K562 (cell line): Measurements from ENCODE around the gene SEC61A1. TPM values are rescaled to one million over a fixed set of nuclear protein-coding genes. Genes with fewer than 3 reads are reported as not detected.

ENCODE experiments used
- CBFA2T3 ChIP-seq: fragments of 450-650 bp; IDR thresholded peaks from 2 replicates; pipeline ENCODE4 v1.6.1; 2017
- CREBBP ChIP-seq: IDR thresholded peaks from one replicate; pipeline ENCODE4 v1.6.1; 2012; ENCODE audit warnings: low read depth, mild to moderate bottlenecking, control low read depth, inconsistent platforms, low read length
- ESRRB ChIP-seq: fragments of 250-450 bp; sonication (Bioruptor Pico); IDR thresholded peaks from 2 replicates; pipeline ENCODE4 v1.5.0; 2020; ENCODE audit warnings: mild to moderate bottlenecking, moderate library complexity, borderline replicate concordance
- HOXB6 ChIP-seq: fragments of 250-450 bp; sonication (Bioruptor Pico); IDR thresholded peaks from 2 replicates; pipeline ENCODE4 v1.5.1; 2022; ENCODE audit warnings: mild to moderate bottlenecking, borderline replicate concordance
- LEF1 ChIP-seq: fragments of 450-650 bp; IDR thresholded peaks from 2 replicates; pipeline ENCODE4 v1.6.1; 2016; ENCODE audit warnings: mild to moderate bottlenecking
- NONO ChIP-seq, 2 experiments: fragments of 200-400 bp in 1 of 2; fragments of 450-650 bp in 1 of 2; formaldehyde crosslinking in 1 of 2; IDR thresholded peaks; 2 replicates each; pipeline ENCODE4 v1.6.1; 2017; ENCODE audit warnings: low read depth in 2 of 2, mild to moderate bottlenecking in 2 of 2, moderate library complexity in 2 of 2, low read length in 1 of 2
- NR3C1 ChIP-seq: sonication (generic); formaldehyde crosslinking; IDR thresholded peaks from 2 replicates; pipeline ENCODE4 v1.8.1; 2022; ENCODE audit warnings: missing genetic modification reagents
- PRPF4 ChIP-seq: fragments of 200-400 bp; formaldehyde crosslinking; IDR thresholded peaks from one replicate; pipeline ENCODE4 v1.6.1; 2017; ENCODE audit warnings: low read length, low read depth, mild to moderate bottlenecking; ENCODE audit not compliant: insufficient read depth, poor library complexity, severe bottlenecking
- RBM25 ChIP-seq: fragments of 200-400 bp; formaldehyde crosslinking; IDR thresholded peaks from 2 replicates; pipeline ENCODE4 v1.6.1; 2018; ENCODE audit warnings: low read length, low read depth, moderate library complexity; ENCODE audit not compliant: severe bottlenecking
- SNAPC5 ChIP-seq: fragments of 250-450 bp; sonication (Bioruptor Pico); IDR thresholded peaks from 2 replicates; pipeline ENCODE4 v1.8.0; 2021; ENCODE audit warnings: moderate library complexity, mild to moderate bottlenecking, inconsistent platforms
- SUPT5H ChIP-seq: fragments of 450-650 bp; IDR thresholded peaks from 2 replicates; pipeline ENCODE4 v1.6.1; 2016
- TEAD4 ChIP-seq, 2 experiments: sonication (generic) in 1 of 2; formaldehyde crosslinking in 1 of 2; IDR thresholded peaks; 2 replicates each; pipeline versions ENCODE4 v1.6.1 to v1.8.0; 2012 to 2022; ENCODE audit warnings: borderline replicate concordance in 1 of 2, inconsistent platforms in 1 of 2, low read length in 1 of 2, mild to moderate bottlenecking in 1 of 2, missing genetic modification reagents in 1 of 2
- U2AF2 ChIP-seq: fragments of 200-400 bp; formaldehyde crosslinking; optimal IDR thresholded peaks from 2 replicates; pipeline ENCODE3; 2017; ENCODE audit warnings: low read depth, mild to moderate bottlenecking, low read length
- YY1 ChIP-seq, 3 experiments: IDR thresholded peaks; 2 replicates each; pipeline ENCODE4 v1.6.1; 2011; ENCODE audit warnings: low read length in 2 of 3, mild to moderate bottlenecking in 2 of 3, moderate library complexity in 2 of 3, borderline replicate concordance in 1 of 3, control low read depth in 1 of 3, low read depth in 1 of 3; ENCODE audit not compliant: insufficient read depth in 3 of 3, insufficient replicate concordance in 2 of 3, control insufficient read depth in 1 of 3, insufficient read length in 1 of 3; ENCODE audit errors: extremely low read depth in 1 of 3
- ZBTB2 ChIP-seq: fragments of 450-650 bp; IDR thresholded peaks from 2 replicates; pipeline ENCODE4 v1.6.1; 2016; ENCODE audit warnings: antibody characterized with exemption
- ZFX ChIP-seq: sonication (generic); formaldehyde crosslinking; IDR thresholded peaks from 2 replicates; pipeline ENCODE4 v1.8.0; 2022; ENCODE audit warnings: mild to moderate bottlenecking, missing genetic modification reagents, moderate library complexity
- ZNF12 ChIP-seq: sonication (generic); formaldehyde crosslinking; IDR thresholded peaks from 2 replicates; pipeline ENCODE4 v1.4.0; 2020; ENCODE audit warnings: mild to moderate bottlenecking, missing genetic modification reagents
- ZNF143 ChIP-seq: sonication (generic); formaldehyde crosslinking; IDR thresholded peaks from 2 replicates; pipeline ENCODE4 v1.9.0; 2022; ENCODE audit warnings: mild to moderate bottlenecking, missing genetic modification reagents
- ZNF232 ChIP-seq: sonication (generic); formaldehyde crosslinking; IDR thresholded peaks from 2 replicates; pipeline ENCODE4 v1.8.0; 2022; ENCODE audit warnings: mild to moderate bottlenecking, missing genetic modification reagents
- ZNF3 ChIP-seq: fragments of 250-450 bp; sonication (Bioruptor Pico); IDR thresholded peaks from 2 replicates; pipeline ENCODE4 v1.5.0; 2021; ENCODE audit warnings: mild to moderate bottlenecking, moderate library complexity
- ZSCAN32 ChIP-seq: fragments of 450-650 bp; formaldehyde crosslinking; IDR thresholded peaks from 2 replicates; pipeline ENCODE4 v1.4.0; 2020; ENCODE audit warnings: mild to moderate bottlenecking, moderate library complexity
- polyA plus RNA-seq, 8 experiments: library from polyadenylated mRNA; depleted of rRNA in 4 of 8; stranded (reverse) in 5 of 8; unstranded in 3 of 8; fragments of >200 nt; fragmentation: Nextera tagmentation in 2 of 8; fragmentation: Illumina TruSeq in 1 of 8; extraction: Ambion mirVana in 2 of 8; extraction: Trizol in 1 of 8; gene quantifications; 2 replicates each; pipeline versions ENCODE4 v1.2.1 to v1.2.3, GENCODE V29; 2011 to 2014; ENCODE audit warnings: inconsistent platforms in 1 of 8, missing spikeins in 1 of 8
- total RNA-seq, 7 experiments: library from RNA; depleted of rRNA in 6 of 7; stranded (reverse); fragments of >200 nt in 6 of 7; fragmentation: Illumina TruSeq in 2 of 7; extraction: Trizol in 2 of 7; gene quantifications; 2 replicates each; pipeline versions ENCODE4 v1.2.1 to v1.2.3, GENCODE V29; 2011 to 2021; ENCODE audit warnings: low replicate concordance in 1 of 7
- TF ChIP-seq, protein P1 (sequence below): fragments of 450-650 bp; IDR thresholded peaks from 2 replicates; pipeline ENCODE4 v1.6.1; 2016; ENCODE audit warnings: borderline replicate concordance
- TF ChIP-seq, protein P2 (sequence below): sonication (generic); formaldehyde crosslinking; IDR thresholded peaks from 2 replicates; pipeline ENCODE4 v1.8.0; 2022; ENCODE audit warnings: missing genetic modification reagents, mild to moderate bottlenecking, moderate library complexity, borderline replicate concordance

Gene SEC61A1
- total and polyA plus RNA-seq, 9 of the 15 experiments (the other 6 are each of a cell fraction or from before 2014, with no cell fraction given): 1.9 to 140 (median 79.1) TPM

DNA sequence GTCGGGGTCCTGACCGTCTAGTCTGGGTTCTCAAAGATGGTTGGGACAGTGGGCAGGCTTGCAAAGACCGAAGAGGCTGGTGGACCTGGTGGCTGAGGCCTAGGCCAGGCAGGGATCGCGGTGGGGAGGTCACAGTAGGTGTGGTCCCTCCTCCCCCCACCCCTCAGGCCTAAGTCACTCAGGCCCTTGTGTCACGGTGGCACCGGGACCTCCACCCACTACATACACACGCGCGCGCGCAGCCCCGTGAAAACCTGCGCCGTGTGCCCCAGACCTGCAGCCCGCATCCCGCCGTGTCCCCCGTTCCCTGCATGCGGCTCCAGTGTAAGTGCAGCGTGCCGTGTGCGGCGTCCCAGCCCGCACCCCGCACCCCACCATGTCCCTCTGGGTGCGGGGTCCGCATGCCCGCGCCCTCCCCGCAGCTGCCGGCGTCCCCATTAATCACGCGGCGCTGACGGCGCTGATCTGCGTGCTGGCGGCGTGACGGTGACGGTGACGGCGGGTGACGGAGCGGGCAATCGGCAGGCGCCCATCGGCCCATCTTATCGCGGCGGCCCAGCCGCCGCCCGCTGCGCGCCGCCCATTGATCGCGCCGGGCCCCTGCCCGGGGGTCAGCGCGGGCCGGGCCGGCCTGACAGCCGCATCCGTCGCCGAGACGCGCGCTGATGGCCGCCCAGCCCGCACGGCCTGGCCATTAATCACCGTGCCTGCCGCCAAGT is 24.4 kb downstream of the SEC61A1 start (continued):
- peak; percentile 32; the same call in 1 of the 2 replicates for TF ChIP-seq ZBTB2
- peak; percentile 64 for TF ChIP-seq CBFA2T3
- peak; percentile 10 for TF ChIP-seq RBM25
- no peak for TF ChIP-seq TEAD4 (IDR thresholded peaks at IDR 0.05; ENCODE audit: low read length)
- no peak for TF ChIP-seq TEAD4 (CRISPR knock-in tag; IDR thresholded peaks at IDR 0.05; ENCODE audit: borderline replicate concordance)
- no peak for TF ChIP-seq ZNF232 (CRISPR knock-in tag)
- no peak for TF ChIP-seq ZNF3 (CRISPR knock-in tag)
- TF ChIP-seq, protein P1, sequence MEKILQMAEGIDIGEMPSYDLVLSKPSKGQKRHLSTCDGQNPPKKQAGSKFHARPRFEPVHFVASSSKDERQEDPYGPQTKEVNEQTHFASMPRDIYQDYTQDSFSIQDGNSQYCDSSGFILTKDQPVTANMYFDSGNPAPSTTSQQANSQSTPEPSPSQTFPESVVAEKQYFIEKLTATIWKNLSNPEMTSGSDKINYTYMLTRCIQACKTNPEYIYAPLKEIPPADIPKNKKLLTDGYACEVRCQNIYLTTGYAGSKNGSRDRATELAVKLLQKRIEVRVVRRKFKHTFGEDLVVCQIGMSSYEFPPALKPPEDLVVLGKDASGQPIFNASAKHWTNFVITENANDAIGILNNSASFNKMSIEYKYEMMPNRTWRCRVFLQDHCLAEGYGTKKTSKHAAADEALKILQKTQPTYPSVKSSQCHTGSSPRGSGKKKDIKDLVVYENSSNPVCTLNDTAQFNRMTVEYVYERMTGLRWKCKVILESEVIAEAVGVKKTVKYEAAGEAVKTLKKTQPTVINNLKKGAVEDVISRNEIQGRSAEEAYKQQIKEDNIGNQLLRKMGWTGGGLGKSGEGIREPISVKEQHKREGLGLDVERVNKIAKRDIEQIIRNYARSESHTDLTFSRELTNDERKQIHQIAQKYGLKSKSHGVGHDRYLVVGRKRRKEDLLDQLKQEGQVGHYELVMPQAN: peak; percentile 29; the same call in 1 of the 2 replicates
- peak in 1 of 2 experiments; percentile 93; a peak in 2 of 4 replicates for TF ChIP-seq NONO (IDR thresholded peaks at IDR 0.05; ENCODE audit: low read depth in 2 of 2, low read length in 1 of 2)
- TF ChIP-seq U2AF2: no peak
- no peak for TF ChIP-seq NR3C1 (CRISPR knock-in tag)
- TF ChIP-seq LEF1: no peak
- TF ChIP-seq ZNF12 (CRISPR knock-in tag): no peak
- no peak for TF ChIP-seq SNAPC5 (CRISPR knock-in tag)
- TF ChIP-seq ESRRB (CRISPR knock-in tag): no peak
- no peak for TF ChIP-seq ZNF143 (CRISPR knock-in tag)
- TF ChIP-seq PRPF4: no peak
- TF ChIP-seq SUPT5H: peak; percentile 27; the same call in 1 of the 2 replicates
- peak in 1 of 3 experiments; percentile 78 for TF ChIP-seq YY1 (IDR thresholded peaks at IDR 0.05; ENCODE audit: borderline replicate concordance in 1 of 3, control insufficient read depth in 1 of 3, extremely low read depth in 1 of 3, insufficient read depth in 3 of 3, insufficient read length in 1 of 3, insufficient replicate concordance in 2 of 3, low read depth in 1 of 3, low read length in 2 of 3)
- TF ChIP-seq HOXB6 (CRISPR knock-in tag): no peak
- TF ChIP-seq, protein P2, sequence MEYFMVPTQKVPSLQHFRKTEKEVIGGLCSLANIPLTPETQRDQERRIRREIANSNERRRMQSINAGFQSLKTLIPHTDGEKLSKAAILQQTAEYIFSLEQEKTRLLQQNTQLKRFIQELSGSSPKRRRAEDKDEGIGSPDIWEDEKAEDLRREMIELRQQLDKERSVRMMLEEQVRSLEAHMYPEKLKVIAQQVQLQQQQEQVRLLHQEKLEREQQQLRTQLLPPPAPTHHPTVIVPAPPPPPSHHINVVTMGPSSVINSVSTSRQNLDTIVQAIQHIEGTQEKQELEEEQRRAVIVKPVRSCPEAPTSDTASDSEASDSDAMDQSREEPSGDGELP: peak; percentile 60; the same call in 1 of the 2 replicates
- TF ChIP-seq ZFX: peak; percentile 86
- TF ChIP-seq ZSCAN32 (CRISPR knock-in tag): no peak
- TF ChIP-seq CREBBP: no peak
